IPS DF 6.9 (cell line): ENCODE results near the gene GPR31.
"Not testable (repeated sequence)": the region's sequence is repeated elsewhere in the genome, so short reads cannot be mapped to it uniquely, and the experiment has no call there.

Source experiments
- DNase-seq: peaks from one replicate; pipeline ENCODE4 v3.0.0-alpha.2; 2013; ENCODE audit warnings: low read depth, low spot score
- H3K27ac ChIP-seq: one replicate; pipeline ENCODE4 v1.5.1; 2013; ENCODE audit warnings: low read length, control low read depth
- H3K27me3 ChIP-seq: 2 replicates; pipeline ENCODE4 v1.6.1; 2013; ENCODE audit warnings: mild to moderate bottlenecking, low read length; ENCODE audit not compliant: control insufficient read depth, insufficient read depth
- H3K36me3 ChIP-seq: 2 replicates; pipeline ENCODE4 v1.6.1; 2013; ENCODE audit warnings: low read length; ENCODE audit not compliant: control insufficient read depth, insufficient read depth
- H3K4me1 ChIP-seq: 2 replicates; pipeline ENCODE4 v1.6.1; 2013; ENCODE audit warnings: low read length; ENCODE audit not compliant: control insufficient read depth, insufficient read depth
- H3K4me3 ChIP-seq: 2 replicates; pipeline ENCODE4 v1.5.1; 2013; ENCODE audit warnings: mild to moderate bottlenecking, low read length
- H3K9me3 ChIP-seq: 2 replicates; pipeline ENCODE4 v1.6.1; 2013; ENCODE audit warnings: low read length, inconsistent platforms; ENCODE audit not compliant: control insufficient read depth, insufficient read depth
- WGBS: extraction: QIAGEN DNeasy Blood & Tissue Kit; methylation state at CpG from one replicate; pipeline ENCODE4 v1.1.7; 2013; ENCODE audit warnings: mixed read lengths, missing lambda C conversion rate; ENCODE audit not compliant: insufficient read length, insufficient coverage; 5-methylcytosine and 5-hydroxymethylcytosine counted together

Gene GPR31

GRCh38 chr6:167167699-167168098, 9.9 kb upstream of the GPR31 start:
- not testable (repeated sequence) for H3K9me3 ChIP-seq, H3K27me3 ChIP-seq, DNase-seq, H3K4me3 ChIP-seq, H3K27ac ChIP-seq, H3K36me3 ChIP-seq, H3K4me1 ChIP-seq
- no CpG with 5 or more reads among the region's 10 CpGs for WGBS

- DNase-seq, result no peak
- no CpG with 5 or more reads among the region's 2 CpGs for WGBS
- Histone ChIP-seq H3K4me3 (no peak overlapping the region), H3K9me3 (no peaks in the 10 kb centered on the region), H3K27me3 (no peaks in the 10 kb centered on the region), H3K27ac (no peak overlapping the region), H3K4me1 (peaks cover 8% of the 10 kb centered on the region; the same call in 1 of the 2 replicates), H3K36me3 (no peaks in the 10 kb centered on the region)
Measured at GRCh38 chr6:167165858-167166471, 8.2 kb upstream of the GPR31 start.

GRCh38 chr6:167164261-167164660, 6.5 kb upstream of the GPR31 start:
- Histone ChIP-seq H3K36me3 (no peaks in the 10 kb centered on the region), H3K4me3 (no peak overlapping the region), H3K4me1 (peaks cover 8% of the 10 kb centered on the region; the same call in 1 of the 2 replicates), H3K27ac (no peak overlapping the region), H3K27me3 (no peaks in the 10 kb centered on the region), H3K9me3 (no peaks in the 10 kb centered on the region)
- no peak for DNase-seq
- no CpG with 5 or more reads among the region's 3 CpGs for WGBS

GRCh38 chr6:167163476-167164011, 5.8 kb upstream of the GPR31 start:
- H3K9me3 ChIP-seq, result no peaks in the 10 kb centered on the region
- WGBS, result no CpG with 5 or more reads among the region's 9 CpGs

GRCh38 chr6:167162591-167162990, 4.8 kb upstream of the GPR31 start:
- Histone ChIP-seq H3K27me3 (no peaks in the 10 kb centered on the region), H3K27ac (no peak overlapping the region), H3K4me1 (peaks cover 8% of the 10 kb centered on the region; the same call in 1 of the 2 replicates), H3K9me3 (no peaks in the 10 kb centered on the region), H3K4me3 (no peak overlapping the region), H3K36me3 (peaks cover 1% of the 10 kb centered on the region; the same call in 1 of the 2 replicates)
- no CpG with 5 or more reads among the region's 12 CpGs for WGBS
- DNase-seq, result no peak

More at GRCh38 chr6:167163476-167164011, 5.8 kb upstream of the GPR31 start:
- peaks cover 8% of the 10 kb centered on the region; the same call in 1 of the 2 replicates for H3K4me1 ChIP-seq
- no peaks in the 10 kb centered on the region for H3K27me3 ChIP-seq
- H3K4me3 ChIP-seq, result no peak overlapping the region
- no peaks in the 10 kb centered on the region for H3K36me3 ChIP-seq
- peak; percentile 92 for DNase-seq
- H3K27ac ChIP-seq, result no peak overlapping the region

- DNase-seq, result no peak
- Histone ChIP-seq H3K4me3 (no peak overlapping the region), H3K36me3 (peaks cover 3% of the 10 kb centered on the region; the same call in 1 of the 2 replicates), H3K27me3 (no peaks in the 10 kb centered on the region), H3K27ac (no peak overlapping the region), H3K9me3 (no peaks in the 10 kb centered on the region), H3K4me1 (peaks cover 8% of the 10 kb centered on the region)
- no CpG with 5 or more reads among the region's 5 CpGs for WGBS
Measured at GRCh38 chr6:167161851-167162467, 4.2 kb upstream of the GPR31 start.

GRCh38 chr6:167157414-167157813, 366 bp downstream of the GPR31 start:
- whole genome bisulfite sequencing, result no CpG with 5 or more reads among the region's 19 CpGs

GRCh38 chr6:167154895-167155294, 2.9 kb downstream of the GPR31 start:
- no peak overlapping the region for H3K4me3 ChIP-seq
- H3K4me1 ChIP-seq, result no peaks in the 10 kb centered on the region; the same call in 1 of the 2 replicates
- peaks cover 3% of the 10 kb centered on the region; the same call in 1 of the 2 replicates for H3K36me3 ChIP-seq
- H3K9me3 ChIP-seq, result no peaks in the 10 kb centered on the region
- no peak overlapping the region for H3K27ac ChIP-seq
- DNase-seq, result no peak
- H3K27me3 ChIP-seq, result no peaks in the 10 kb centered on the region
- WGBS, result no CpG with 5 or more reads among the region's 2 CpGs

More at GRCh38 chr6:167157414-167157813, 366 bp downstream of the GPR31 start:
- Histone ChIP-seq H3K36me3 (peaks cover 3% of the 10 kb centered on the region; the same call in 1 of the 2 replicates), H3K4me1 (no peaks in the 10 kb centered on the region; the same call in none of the 2 replicates), H3K9me3 (no peaks in the 10 kb centered on the region), H3K4me3 (no peak overlapping the region), H3K27me3 (no peaks in the 10 kb centered on the region), H3K27ac (no peak overlapping the region)
- DNase-seq, result no peak

GRCh38 chr6:167154291-167154690, 3.5 kb downstream of the GPR31 start:
- DNase-seq, result no peak
- Histone ChIP-seq H3K4me3 (no peak overlapping the region), H3K27me3 (no peaks in the 10 kb centered on the region), H3K27ac (no peak overlapping the region), H3K36me3 (peaks cover 3% of the 10 kb centered on the region; the same call in 1 of the 2 replicates), H3K9me3 (no peaks in the 10 kb centered on the region), H3K4me1 (no peaks in the 10 kb centered on the region; the same call in 1 of the 2 replicates)
- WGBS, result no CpG with 5 or more reads among the region's 9 CpGs

GRCh38 chr6:167153521-167153959, 4.2 kb downstream of the GPR31 start:
- H3K27me3 ChIP-seq, result no peaks in the 10 kb centered on the region
- no peaks in the 10 kb centered on the region; the same call in 1 of the 2 replicates for H3K4me1 ChIP-seq
- WGBS, result no CpG with 5 or more reads among the region's 13 CpGs
- no peak overlapping the region for H3K4me3 ChIP-seq
- DNase-seq, result no peak
- H3K9me3 ChIP-seq, result no peaks in the 10 kb centered on the region
- peaks cover 3% of the 10 kb centered on the region; the same call in 1 of the 2 replicates for H3K36me3 ChIP-seq
- H3K27ac ChIP-seq, result no peak overlapping the region
